Activated CD4-positive, alpha-beta T cell treated with anti-CD3 and anti-CD28 coated beads for 24 hours (primary cell): ENCODE data around the gene POLR2M.

Experiments used
- DNase-seq, 2 donors: peaks; one replicate each; pipeline ENCODE4 v3.0.0-alpha.2; 2020; ENCODE audit warnings: low read depth in 2 of 2

Gene POLR2M

GRCh38 chr15:57692709-57693108 is 13.8 kb upstream of the POLR2M start:
- DNase-seq: no peak

- DNase-seq: no peak
Measured at GRCh38 chr15:57694279-57694678, 12.2 kb upstream of the POLR2M start.

- no peak for DNase-seq
Measured at GRCh38 chr15:57696146-57696545, 10.4 kb upstream of the POLR2M start.

- no peak for DNase-seq
Measured at GRCh38 chr15:57697588-57697987, 8.9 kb upstream of the POLR2M start.

- DNase-seq: no peak
Measured at GRCh38 chr15:57698243-57698642, 8.3 kb upstream of the POLR2M start.

GRCh38 chr15:57698991-57699390 is 7.5 kb upstream of the POLR2M start:
- DNase-seq: no peak

- no peak for DNase-seq
Measured at GRCh38 chr15:57703387-57703786, 3.1 kb upstream of the POLR2M start.

- no peak for DNase-seq
Measured at GRCh38 chr15:57704441-57704840, 2.1 kb upstream of the POLR2M start.

GRCh38 chr15:57705746-57706404 is 639 bp upstream of the POLR2M start:
- DNase-seq: no peak

- DNase-seq: no peak
Measured at GRCh38 chr15:57708047-57708446, 1.5 kb downstream of the POLR2M start.

- no peak for DNase-seq
Measured at GRCh38 chr15:57718309-57718708, 11.8 kb downstream of the POLR2M start.

GRCh38 chr15:57720867-57721266 is 14.4 kb downstream of the POLR2M start:
- DNase-seq: no peak

GRCh38 chr15:57726411-57726810 is 19.9 kb downstream of the POLR2M start:
- DNase-seq: no peak

GRCh38 chr15:57727031-57727430 is 20.5 kb downstream of the POLR2M start:
- no peak for DNase-seq

GRCh38 chr15:57728436-57728835 is 21.9 kb downstream of the POLR2M start:
- DNase-seq: no peak

GRCh38 chr15:57730876-57731275 is 24.4 kb downstream of the POLR2M start:
- DNase-seq: no peak

GRCh38 chr15:57731530-57732103 is 25.1 kb downstream of the POLR2M start:
- no peak for DNase-seq

- peak; percentile 30 to 33 for DNase-seq
Measured at GRCh38 chr15:57732526-57733331, 26.2 kb downstream of the POLR2M start.

GRCh38 chr15:57734860-57735259 is 28.3 kb downstream of the POLR2M start:
- no peak for DNase-seq

GRCh38 chr15:57735431-57735830 is 28.9 kb downstream of the POLR2M start:
- no peak for DNase-seq

- no peak for DNase-seq
Measured at GRCh38 chr15:57735891-57736290, 29.4 kb downstream of the POLR2M start.

GRCh38 chr15:57736591-57736990 is 30.1 kb downstream of the POLR2M start:
- DNase-seq: no peak

- DNase-seq: no peak
Measured at GRCh38 chr15:57738734-57739237, 32.3 kb downstream of the POLR2M start.
